ENCODE results near the gene AP4E1.

AP4E1 gene

GRCh38 chr15:50908209-50909009 is at the start of gene AP4E1:
Gene AP4E1 (plus strand): TSS chr15:50908683. CDS start chr15:50908779, 96 bp downstream.
- in situ Hi-C loops (cut with MboI; ENCODE audit: low sequenced_read_pairs): no loop called here

GRCh38 chr15:50860824-50861223 is 47.7 kb upstream of the AP4E1 start:
- in situ Hi-C loops (cut with MboI; ENCODE audit: low sequenced_read_pairs): no loop called here

GRCh38 chr15:50862553-50862952 is 45.9 kb upstream of the AP4E1 start:
- in situ Hi-C loops (cut with MboI; ENCODE audit: low sequenced_read_pairs): no loop called here

- in situ Hi-C loops (cut with MboI; ENCODE audit: low sequenced_read_pairs): no loop called here
Observed at GRCh38 chr15:50864873-50865272, 43.6 kb upstream of the AP4E1 start.

GRCh38 chr15:50865515-50866353 is 42.7 kb upstream of the AP4E1 start:
- in situ Hi-C loops (cut with MboI; ENCODE audit: low sequenced_read_pairs): no loop called here

GRCh38 chr15:50871832-50872231 is 36.7 kb upstream of the AP4E1 start:
- in situ Hi-C loops (cut with MboI; ENCODE audit: low sequenced_read_pairs): no loop called here

GRCh38 chr15:50872832-50873426 is 35.6 kb upstream of the AP4E1 start:
- in situ Hi-C loops (cut with MboI; ENCODE audit: low sequenced_read_pairs): no loop called here

- in situ Hi-C loops (cut with MboI; ENCODE audit: low sequenced_read_pairs): no loop called here
Observed at GRCh38 chr15:50873935-50874361, 34.5 kb upstream of the AP4E1 start.

GRCh38 chr15:50875238-50875637 is 33.2 kb upstream of the AP4E1 start:
- in situ Hi-C loops (cut with MboI; ENCODE audit: low sequenced_read_pairs): loop anchor here (25.0 kb wide), 1 partner anchor 188 kb away; the partner anchor contains the start of gene TRPM7

GRCh38 chr15:50876260-50876988 is 32.1 kb upstream of the AP4E1 start:
- in situ Hi-C loops (cut with MboI; ENCODE audit: low sequenced_read_pairs): loop anchor here (25.0 kb wide), 1 partner anchor 189 kb away; the partner anchor contains the start of gene TRPM7

- in situ Hi-C loops (cut with MboI; ENCODE audit: low sequenced_read_pairs): loop anchor here (25.0 kb wide), 1 partner anchor 190 kb away; the partner anchor contains the start of gene TRPM7
Observed at GRCh38 chr15:50876989-50877360, 31.5 kb upstream of the AP4E1 start.

GRCh38 chr15:50879016-50879617 is 29.4 kb upstream of the AP4E1 start:
- in situ Hi-C loops (cut with MboI; ENCODE audit: low sequenced_read_pairs): loop anchor here (25.0 kb wide), 1 partner anchor 192 kb away; the partner anchor contains the start of gene TRPM7

- in situ Hi-C loops (cut with MboI; ENCODE audit: low sequenced_read_pairs): loop anchor here (25.0 kb wide), 1 partner anchor 193 kb away; the partner anchor contains the start of gene TRPM7
Observed at GRCh38 chr15:50880206-50880605, 28.3 kb upstream of the AP4E1 start.

- in situ Hi-C loops (cut with MboI; ENCODE audit: low sequenced_read_pairs): loop anchor here (25.0 kb wide), 1 partner anchor 193 kb away; the partner anchor contains the start of gene TRPM7
Observed at GRCh38 chr15:50880651-50881114, 27.8 kb upstream of the AP4E1 start.

- in situ Hi-C loops (cut with MboI; ENCODE audit: low sequenced_read_pairs): loop anchor here (25.0 kb wide), 1 partner anchor 194 kb away; the partner anchor contains the start of gene TRPM7
Observed at GRCh38 chr15:50881121-50882048, 27.1 kb upstream of the AP4E1 start.

GRCh38 chr15:50883903-50884302 is 24.6 kb upstream of the AP4E1 start:
- in situ Hi-C loops (cut with MboI; ENCODE audit: low sequenced_read_pairs): loop anchor here (25.0 kb wide), 1 partner anchor 197 kb away; the partner anchor contains the start of gene TRPM7

- in situ Hi-C loops (cut with MboI; ENCODE audit: low sequenced_read_pairs): loop anchor here (25.0 kb wide), 1 partner anchor 197 kb away; the partner anchor contains the start of gene TRPM7
Observed at GRCh38 chr15:50884540-50884939, 23.9 kb upstream of the AP4E1 start.

- in situ Hi-C loops (cut with MboI; ENCODE audit: low sequenced_read_pairs): loop anchor here (25.0 kb wide), 1 partner anchor 199 kb away; the partner anchor contains the start of gene TRPM7
Observed at GRCh38 chr15:50886139-50886467, 22.4 kb upstream of the AP4E1 start.
